Measurements from ENCODE around the gene MS4A15.
"Not testable (repeated sequence)": the region's sequence is repeated elsewhere in the genome, so short reads cannot be mapped to it uniquely, and the experiment has no call there.

Gene MS4A15

GRCh38 chr11:60809249-60809648 is 52.6 kb downstream of the MS4A15 start:
- no peak for DNase-seq (ENCODE audit: low read depth in 2 of 2)

- DNase-seq (ENCODE audit: low read depth in 2 of 2): no peak
These were observed 53.0 kb downstream of the MS4A15 start for GRCh38 chr11:60809691-60810090.

GRCh38 chr11:60810151-60810550 is 53.5 kb downstream of the MS4A15 start:
- no peak for DNase-seq (ENCODE audit: low read depth in 2 of 2)

GRCh38 chr11:60810569-60810968 is 53.9 kb downstream of the MS4A15 start:
- no peak for DNase-seq (ENCODE audit: low read depth in 2 of 2)

- no peak for DNase-seq (ENCODE audit: low read depth in 2 of 2)
These were observed 56.7 kb downstream of the MS4A15 start for GRCh38 chr11:60813324-60813723.

GRCh38 chr11:60814112-60814511 is 57.4 kb downstream of the MS4A15 start:
- no peak for DNase-seq (ENCODE audit: low read depth in 2 of 2)

GRCh38 chr11:60816590-60817157 is 60.0 kb downstream of the MS4A15 start:
- DNase-seq (ENCODE audit: low read depth in 2 of 2): no peak

GRCh38 chr11:60818057-60818456 is 61.4 kb downstream of the MS4A15 start:
- no peak for DNase-seq (ENCODE audit: low read depth in 2 of 2)

GRCh38 chr11:60821827-60822599 is 65.3 kb downstream of the MS4A15 start:
- DNase-seq (ENCODE audit: low read depth in 2 of 2): no peak

- not testable (repeated sequence) for DNase-seq (ENCODE audit: low read depth in 2 of 2)
These were observed 67.2 kb downstream of the MS4A15 start for GRCh38 chr11:60823745-60824306.

GRCh38 chr11:60825118-60825517 is 68.5 kb downstream of the MS4A15 start:
- DNase-seq (ENCODE audit: low read depth in 2 of 2): no peak

- no peak for DNase-seq (ENCODE audit: low read depth in 2 of 2)
These were observed 69.1 kb downstream of the MS4A15 start for GRCh38 chr11:60825790-60826189.
